Stimulated activated CD8-positive, alpha-beta memory T cell treated with anti-CD3 and anti-CD28 coated beads, Interleukin-15, amount 100 ng/mL, for 48 hours (primary cell): Measurements from ENCODE around the gene HNF4A.
"Not testable (repeated sequence)": the region's sequence is repeated elsewhere in the genome, so short reads cannot be mapped to it uniquely, and the experiment has no call there.

Experiments
- DNase-seq, 2 donors: peaks; one replicate each; pipeline ENCODE4 v3.0.0-alpha.2; 2020; ENCODE audit warnings: low read depth in 2 of 2

The HNF4A gene

GRCh38 chr20:44345147-44345546 lies 10.4 kb upstream of the HNF4A start:
- DNase-seq: no peak

GRCh38 chr20:44345941-44346340 lies 9.6 kb upstream of the HNF4A start:
- not testable (repeated sequence) for DNase-seq

- no peak for DNase-seq
Measured at GRCh38 chr20:44348168-44348659, 7.3 kb upstream of the HNF4A start.

GRCh38 chr20:44349349-44349748 lies 6.2 kb upstream of the HNF4A start:
- no peak for DNase-seq

GRCh38 chr20:44350567-44350966 lies 4.9 kb upstream of the HNF4A start:
- DNase-seq: no peak

DNA sequence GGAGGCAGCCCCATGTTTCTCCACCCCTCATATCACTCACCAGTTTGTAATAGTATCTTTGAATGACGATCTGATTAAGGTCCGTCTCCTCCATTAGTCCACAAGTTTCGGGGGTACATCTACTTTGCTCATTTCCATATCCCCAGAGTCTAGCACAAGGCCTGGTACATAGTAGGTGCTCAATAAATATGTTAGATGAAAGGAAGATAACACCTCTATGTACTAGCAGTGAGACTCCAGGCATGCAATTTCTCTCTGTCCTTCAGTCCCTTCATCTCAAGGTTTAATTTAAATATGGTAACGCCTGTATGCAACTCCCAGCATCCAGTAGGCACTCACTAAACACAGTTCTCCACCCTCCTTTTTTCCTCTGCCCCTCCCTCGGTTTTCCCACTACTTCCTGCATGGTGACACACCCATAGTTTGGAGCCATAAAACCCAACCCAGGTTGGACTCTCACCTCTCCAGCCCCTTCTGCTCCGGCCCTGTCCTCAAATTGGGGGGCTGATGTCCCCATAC lies 461 bp upstream of the HNF4A start:
- DNase-seq: no peak

GRCh38 chr20:44356353-44356723 lies 839 bp downstream of the HNF4A start:
- DNase-seq: no peak

DNA sequence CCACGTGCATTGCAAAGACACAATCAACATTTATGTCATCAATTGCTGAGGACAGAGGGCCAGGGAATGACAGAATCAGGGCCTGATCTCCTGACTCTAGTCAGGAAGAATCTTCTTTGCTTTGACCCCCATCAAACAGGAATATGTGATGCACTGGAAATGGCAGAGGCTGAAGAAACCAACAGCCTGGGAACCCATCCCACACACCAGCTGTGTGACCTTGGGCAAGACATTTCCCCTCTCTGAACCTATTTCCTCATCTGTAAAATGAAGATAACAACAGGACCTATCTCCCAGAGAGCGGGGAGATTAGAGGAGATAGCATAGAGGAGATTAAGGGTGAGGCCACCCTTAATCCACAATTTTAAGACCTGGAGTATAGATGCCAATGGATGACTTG lies 1.5 kb downstream of the HNF4A start:
- no peak for DNase-seq

- DNase-seq: no peak
Measured at GRCh38 chr20:44357555-44358125, 2.1 kb downstream of the HNF4A start.

DNA sequence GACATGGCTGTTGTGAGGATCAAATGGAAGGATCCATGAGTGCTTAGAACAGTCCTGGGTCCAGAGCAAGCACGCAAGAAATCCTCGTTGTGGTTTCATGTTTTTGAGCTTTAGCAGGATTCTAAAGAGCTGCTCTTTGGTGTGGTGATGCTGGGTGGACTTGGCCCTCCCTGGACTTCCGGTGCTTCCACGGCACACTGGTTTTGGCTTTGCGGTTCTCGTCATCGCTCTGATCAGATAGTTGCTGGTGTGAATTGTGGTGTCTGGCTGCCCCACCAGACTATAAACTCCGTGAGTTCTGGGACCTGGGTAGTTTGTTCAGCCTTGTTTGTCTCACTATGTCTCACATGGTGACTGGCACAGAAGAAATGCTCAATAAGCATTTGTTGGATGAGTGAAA lies 3.3 kb downstream of the HNF4A start:
- DNase-seq: no peak

GRCh38 chr20:44360221-44360620 lies 4.7 kb downstream of the HNF4A start:
- no peak for DNase-seq

GRCh38 chr20:44361021-44361420 lies 5.5 kb downstream of the HNF4A start:
- DNase-seq: no peak

DNA sequence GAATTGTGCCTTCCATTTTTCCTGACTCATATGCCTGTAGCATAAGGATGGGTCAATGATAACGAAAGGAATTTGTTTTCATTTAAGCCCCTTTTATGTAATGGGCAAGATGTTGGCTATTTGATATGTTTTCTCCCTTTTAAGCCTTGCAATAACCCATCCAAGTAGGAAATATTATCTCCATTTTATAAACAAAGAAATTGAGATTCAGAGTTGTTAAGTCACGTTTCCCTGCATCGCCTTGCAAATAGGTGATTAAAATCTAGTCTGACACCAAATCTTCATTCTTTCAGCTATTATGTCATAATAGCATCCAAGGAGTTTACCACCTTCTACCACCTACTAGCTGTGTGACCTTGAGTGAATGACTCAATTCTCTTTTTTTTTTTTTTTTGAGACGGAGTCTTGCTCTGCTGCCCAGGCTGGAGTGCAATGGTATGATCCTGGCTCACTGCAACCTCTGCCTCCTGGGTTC lies 7.0 kb downstream of the HNF4A start:
- no peak for DNase-seq

DNA sequence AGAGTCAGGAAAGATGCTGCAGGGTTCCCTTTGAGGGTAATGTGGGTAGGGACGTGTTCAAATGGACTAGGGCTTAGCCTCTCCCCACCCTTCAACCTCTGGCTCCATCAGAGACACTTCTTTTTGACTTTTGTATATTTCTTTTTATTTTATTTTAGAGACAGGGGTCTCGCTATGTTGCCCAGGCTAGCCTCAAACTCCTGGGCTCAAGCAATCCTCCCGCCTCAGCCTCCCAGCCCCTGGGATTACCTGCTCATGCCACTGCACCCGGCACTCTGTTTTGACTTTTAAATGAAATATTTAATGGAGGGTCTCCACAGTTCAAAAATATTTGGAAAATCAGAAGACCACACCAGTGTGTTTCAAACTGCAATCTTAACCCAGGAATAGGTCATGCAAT lies 8.6 kb downstream of the HNF4A start:
- DNase-seq: no peak

DNA sequence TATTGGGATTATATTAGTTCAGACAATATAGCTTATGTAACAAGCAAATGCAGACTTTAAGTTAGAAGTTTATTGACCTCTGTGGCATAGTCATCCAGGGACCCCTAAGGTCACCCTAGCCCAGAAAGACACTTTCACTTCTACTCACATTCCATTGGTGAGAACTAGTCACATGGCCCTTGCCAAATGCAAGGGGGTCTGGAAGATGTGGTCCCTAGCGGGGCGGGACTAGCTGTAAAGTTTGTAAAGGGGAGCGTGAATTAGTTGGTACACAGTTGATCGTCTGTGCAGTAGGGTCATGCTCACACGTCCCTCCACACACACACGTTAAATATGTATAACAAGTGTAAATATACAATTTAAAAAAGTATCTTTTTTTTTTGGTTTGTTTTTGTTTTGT lies 9.3 kb downstream of the HNF4A start:
- DNase-seq: no peak

DNA sequence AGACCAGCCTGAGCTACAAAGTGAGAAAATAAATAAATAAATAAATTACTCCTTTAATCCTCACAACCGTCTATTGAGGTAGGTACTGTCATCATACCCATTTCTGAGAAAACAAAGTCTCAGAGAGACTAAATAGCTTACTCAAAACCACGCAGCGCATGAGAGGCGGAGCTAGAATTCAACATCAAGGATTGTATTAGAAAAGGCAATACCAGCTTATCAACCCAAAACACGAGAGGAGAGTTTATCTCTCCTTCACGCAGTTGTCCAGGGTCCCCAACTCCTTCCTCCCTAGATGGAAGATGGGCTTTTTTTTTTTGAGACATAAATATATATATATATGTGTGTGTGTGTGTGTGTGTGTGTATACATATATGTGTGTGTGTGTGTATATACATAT lies 12.2 kb downstream of the HNF4A start:
- no peak for DNase-seq

- no peak for DNase-seq
Measured at GRCh38 chr20:44370639-44371218, 15.2 kb downstream of the HNF4A start.

DNA sequence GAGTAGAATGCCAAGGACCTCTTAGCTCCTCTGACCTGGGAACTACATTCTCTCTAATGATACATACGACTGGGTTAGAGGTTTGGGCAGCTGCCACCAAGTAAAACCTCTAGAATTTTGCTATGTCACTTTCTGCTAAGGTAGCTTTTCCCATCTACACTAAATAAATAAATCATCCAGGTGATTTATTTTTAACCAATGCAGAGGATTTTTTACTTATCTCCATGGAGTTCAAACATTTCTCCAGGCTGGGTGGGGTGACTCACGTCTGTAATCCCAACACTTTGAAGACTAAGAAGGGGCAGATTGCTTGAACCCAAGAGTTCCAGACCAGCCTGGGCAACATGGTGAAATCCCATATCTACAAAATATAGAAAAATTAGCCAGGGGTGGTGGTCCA lies 27.1 kb downstream of the HNF4A start:
- no peak for DNase-seq

GRCh38 chr20:44384423-44385027 lies 29.0 kb downstream of the HNF4A start:
- DNase-seq: peak; percentile 61 to 63

DNA sequence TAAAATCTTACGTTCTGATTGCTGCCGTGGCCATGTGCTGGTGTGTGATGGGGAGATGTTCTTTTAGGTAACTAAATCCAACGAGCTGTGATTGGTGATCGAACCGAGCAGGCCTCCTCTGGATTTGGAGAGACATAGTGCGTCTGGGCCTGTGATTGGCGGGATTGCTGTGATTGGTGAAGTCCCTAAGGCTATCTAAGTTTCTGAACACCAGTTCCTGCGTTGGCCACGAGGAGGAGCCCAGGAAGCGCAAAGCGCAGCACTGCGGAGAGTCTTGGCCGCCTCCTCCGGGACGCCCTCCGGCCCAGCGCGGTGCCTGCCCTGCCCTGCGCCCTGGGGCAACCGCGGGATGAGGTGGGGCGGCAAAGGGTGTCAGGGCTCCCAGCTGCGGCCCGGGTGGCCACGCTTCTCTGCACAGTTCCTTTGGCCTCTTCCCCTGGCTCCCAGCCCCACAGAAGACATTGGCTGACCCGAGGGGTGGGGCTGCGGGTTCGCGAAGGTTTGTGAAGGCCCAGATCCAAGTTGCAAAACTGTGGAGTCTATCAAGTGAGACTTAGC lies 33.0 kb downstream of the HNF4A start:
- DNase-seq: peak; percentile 50 to 62

- DNase-seq: no peak
Measured at GRCh38 chr20:44389871-44390270, 34.4 kb downstream of the HNF4A start.

GRCh38 chr20:44390280-44390679 lies 34.8 kb downstream of the HNF4A start:
- no peak for DNase-seq
